Measurements from ENCODE around the gene IRF1.

The IRF1 gene

GRCh38 chr5:132480042-132480441 lies 10.5 kb downstream of the IRF1 start:
- Histone ChIP-seq H3K9ac (ENCODE audit: insufficient read length) (no peak overlapping the region), H3K9me3 (ENCODE audit: low read depth, low read length) (no peaks in the 10 kb centered on the region), H3K27ac (no peak overlapping the region), H3K4me3 (no peak overlapping the region), H3K36me3 (ENCODE audit: insufficient read depth, low read length) (no peaks in the 10 kb centered on the region)
- TF ChIP-seq FOXP2 (optimal IDR thresholded peaks at IDR 0.05; ENCODE audit: control extremely low read depth, extremely low read length, insufficient read depth) (no peak), POLR2AphosphoS5 (IDR thresholded peaks at IDR 0.05; ENCODE audit: borderline replicate concordance, low read depth, low read length) (no peak), EZH2 (IDR thresholded peaks at IDR 0.05) (no peak)
- no peak for DNase-seq (ENCODE audit: low read depth, low spot score)

GRCh38 chr5:132479111-132479951 lies 11.2 kb downstream of the IRF1 start:
- Histone ChIP-seq H3K36me3 (ENCODE audit: insufficient read depth, low read length) (no peaks in the 10 kb centered on the region), H3K9ac (ENCODE audit: insufficient read length) (no peak overlapping the region), H3K27ac (no peak overlapping the region), H3K9me3 (ENCODE audit: low read depth, low read length) (no peaks in the 10 kb centered on the region), H3K4me3 (no peak overlapping the region)
- DNase-seq (ENCODE audit: low read depth, low spot score): no peak
- TF ChIP-seq FOXP2 (optimal IDR thresholded peaks at IDR 0.05; ENCODE audit: control extremely low read depth, extremely low read length, insufficient read depth) (no peak), EZH2 (IDR thresholded peaks at IDR 0.05) (no peak), POLR2AphosphoS5 (IDR thresholded peaks at IDR 0.05; ENCODE audit: borderline replicate concordance, low read depth, low read length) (no peak)

GRCh38 chr5:132478366-132478871 lies 12.2 kb downstream of the IRF1 start:
- H3K4me3 ChIP-seq: no peak overlapping the region
- no peak overlapping the region for H3K27ac ChIP-seq
- no peaks in the 10 kb centered on the region for H3K36me3 ChIP-seq (ENCODE audit: insufficient read depth, low read length)
- no peaks in the 10 kb centered on the region for H3K9me3 ChIP-seq (ENCODE audit: low read depth, low read length)
- DNase-seq (ENCODE audit: low read depth, low spot score): no peak
- H3K9ac ChIP-seq (ENCODE audit: insufficient read length): no peak overlapping the region
- no peak for TF ChIP-seq FOXP2 (optimal IDR thresholded peaks at IDR 0.05; ENCODE audit: control extremely low read depth, extremely low read length, insufficient read depth)
- TF ChIP-seq POLR2AphosphoS5 (IDR thresholded peaks at IDR 0.05; ENCODE audit: borderline replicate concordance, low read depth, low read length): no peak

- H3K27ac ChIP-seq: no peak overlapping the region
- no peaks in the 10 kb centered on the region for H3K9me3 ChIP-seq (ENCODE audit: low read depth, low read length)
- H3K4me3 ChIP-seq: no peak overlapping the region
- no peak for DNase-seq (ENCODE audit: low read depth, low spot score)
- H3K36me3 ChIP-seq (ENCODE audit: insufficient read depth, low read length): no peaks in the 10 kb centered on the region
- TF ChIP-seq POLR2AphosphoS5 (IDR thresholded peaks at IDR 0.05; ENCODE audit: borderline replicate concordance, low read depth, low read length) (no peak), EZH2 (IDR thresholded peaks at IDR 0.05) (no peak), FOXP2 (optimal IDR thresholded peaks at IDR 0.05; ENCODE audit: control extremely low read depth, extremely low read length, insufficient read depth) (no peak)
- H3K9ac ChIP-seq (ENCODE audit: insufficient read length): no peak overlapping the region
Measured at GRCh38 chr5:132477784-132478365, 12.7 kb downstream of the IRF1 start.

GRCh38 chr5:132476876-132477781 lies 13.4 kb downstream of the IRF1 start:
- H3K9ac ChIP-seq (ENCODE audit: insufficient read length): no peak overlapping the region
- H3K9me3 ChIP-seq (ENCODE audit: low read depth, low read length): no peaks in the 10 kb centered on the region
- H3K36me3 ChIP-seq (ENCODE audit: insufficient read depth, low read length): no peaks in the 10 kb centered on the region
- no peak overlapping the region for H3K27ac ChIP-seq
- DNase-seq (ENCODE audit: low read depth, low spot score): no peak
- TF ChIP-seq FOXP2 (optimal IDR thresholded peaks at IDR 0.05; ENCODE audit: control extremely low read depth, extremely low read length, insufficient read depth): no peak
- TF ChIP-seq POLR2AphosphoS5 (IDR thresholded peaks at IDR 0.05; ENCODE audit: borderline replicate concordance, low read depth, low read length): no peak
- no peak for TF ChIP-seq EZH2 (IDR thresholded peaks at IDR 0.05)
- no peak overlapping the region for H3K4me3 ChIP-seq

GRCh38 chr5:132475987-132476875 lies 14.3 kb downstream of the IRF1 start:
- TF ChIP-seq EZH2 (IDR thresholded peaks at IDR 0.05): no peak
- TF ChIP-seq POLR2AphosphoS5 (IDR thresholded peaks at IDR 0.05; ENCODE audit: borderline replicate concordance, low read depth, low read length): no peak
- no peak for TF ChIP-seq FOXP2 (optimal IDR thresholded peaks at IDR 0.05; ENCODE audit: control extremely low read depth, extremely low read length, insufficient read depth)
- no peak overlapping the region for H3K27ac ChIP-seq
- no peak overlapping the region for H3K9ac ChIP-seq (ENCODE audit: insufficient read length)
- H3K9me3 ChIP-seq (ENCODE audit: low read depth, low read length): no peaks in the 10 kb centered on the region
- no peak overlapping the region for H3K4me3 ChIP-seq
- no peaks in the 10 kb centered on the region for H3K36me3 ChIP-seq (ENCODE audit: insufficient read depth, low read length)
- DNase-seq (ENCODE audit: low read depth, low spot score): no peak

- no peaks in the 10 kb centered on the region for H3K9me3 ChIP-seq (ENCODE audit: low read depth, low read length)
- no peak overlapping the region for H3K9ac ChIP-seq (ENCODE audit: insufficient read length)
- H3K27ac ChIP-seq: no peak overlapping the region
Measured at GRCh38 chr5:132475497-132475882, 15.1 kb downstream of the IRF1 start.

More at GRCh38 chr5:132475497-132475882, 15.1 kb downstream of the IRF1 start:
- TF ChIP-seq POLR2AphosphoS5 (IDR thresholded peaks at IDR 0.05; ENCODE audit: borderline replicate concordance, low read depth, low read length): no peak
- TF ChIP-seq EZH2 (IDR thresholded peaks at IDR 0.05): no peak
- TF ChIP-seq FOXP2 (optimal IDR thresholded peaks at IDR 0.05; ENCODE audit: control extremely low read depth, extremely low read length, insufficient read depth): no peak
- Histone ChIP-seq H3K36me3 (ENCODE audit: insufficient read depth, low read length) (no peaks in the 10 kb centered on the region), H3K4me3 (no peak overlapping the region)
- no peak for DNase-seq (ENCODE audit: low read depth, low spot score)
